Activated CD4-positive, CD25-positive, alpha-beta regulatory T cell treated with anti-CD3 and anti-CD28 coated beads, Interleukin-2, amount 50 U/mL, for 24 hours (primary cell): ENCODE results near the gene HDGFL3.
"Not testable (repeated sequence)": the region's sequence is repeated elsewhere in the genome, so short reads cannot be mapped to it uniquely, and the experiment has no call there.

Experiments used
- ATAC-seq, 2 donors: fragments of 150-1000 bp; cut with Tn5 transposase; one replicate each; pipeline ENCODE4 v1.10.0; 2021; ENCODE audit warnings: mild to moderate bottlenecking in 1 of 2, moderate library complexity in 1 of 2

The HDGFL3 gene

GRCh38 chr15:83207660-83208366 lies at the start of gene HDGFL3:
HDGFL3 (minus strand) TSS chr15:83207823; CDS start chr15:83207414, 409 bp downstream.
- peak in 1 of 2 donors; percentile 32 for ATAC-seq

DNA sequence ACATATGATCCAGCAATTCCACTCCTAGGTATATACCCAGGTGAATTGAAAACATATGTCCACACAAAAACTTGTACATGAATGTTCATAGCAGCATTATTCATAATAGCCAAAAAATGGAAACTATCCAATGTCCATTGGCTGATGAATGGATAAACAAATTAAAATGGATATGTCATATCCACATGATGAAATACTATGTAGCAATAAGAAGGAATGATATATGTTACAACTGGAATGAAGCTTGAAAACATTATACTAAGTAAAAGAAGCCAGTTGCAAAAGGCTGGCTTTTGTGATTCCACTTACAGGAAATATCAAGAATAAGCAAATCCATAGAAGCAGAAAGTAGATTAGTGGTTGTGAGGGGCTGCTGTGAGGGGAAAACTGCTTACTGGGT lies 43.2 kb upstream of the HDGFL3 start:
- no peak for ATAC-seq

GRCh38 chr15:83249030-83249343 lies 41.4 kb upstream of the HDGFL3 start:
- no peak for ATAC-seq

DNA sequence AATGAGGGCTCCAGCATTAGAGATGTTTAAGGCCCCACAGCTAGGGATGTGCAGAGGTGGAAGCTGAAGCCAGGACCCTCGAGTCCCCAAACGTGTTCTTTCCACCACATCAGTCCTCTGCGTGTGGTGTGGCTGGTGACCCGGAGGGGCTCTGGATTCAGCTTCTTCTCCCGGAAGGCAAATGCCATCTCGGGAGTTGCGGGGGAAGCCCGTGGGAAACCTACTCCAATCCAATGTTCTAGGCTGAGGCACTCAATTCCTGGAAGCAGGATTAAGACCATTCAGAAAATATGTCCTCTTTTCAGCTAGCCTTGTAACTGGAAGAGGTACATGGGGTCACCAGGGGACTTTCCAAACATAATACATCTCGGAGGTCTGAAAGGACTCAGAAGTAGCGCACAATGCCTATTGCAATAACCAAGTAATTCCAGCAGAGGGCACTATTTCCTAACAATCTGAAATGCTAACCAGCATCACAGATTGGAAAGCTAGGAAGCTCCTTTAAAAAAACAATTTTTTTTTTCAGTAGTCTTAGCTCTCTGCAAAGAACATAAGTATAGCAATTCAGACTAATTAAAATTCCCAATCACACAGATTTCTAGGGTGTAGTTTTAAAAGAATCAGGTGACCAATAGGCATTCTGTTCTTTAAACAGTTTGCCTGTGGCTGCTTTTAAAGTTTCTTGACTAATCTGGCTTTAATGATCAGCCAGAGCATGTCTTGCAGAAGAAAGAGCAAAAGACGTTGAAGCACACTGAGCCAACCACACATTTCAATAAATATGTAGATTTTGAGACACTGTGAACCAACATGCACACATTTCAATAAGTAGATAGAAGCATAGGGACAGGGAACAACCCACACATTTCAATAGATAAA lies 40.8 kb upstream of the HDGFL3 start:
- no peak for ATAC-seq

DNA sequence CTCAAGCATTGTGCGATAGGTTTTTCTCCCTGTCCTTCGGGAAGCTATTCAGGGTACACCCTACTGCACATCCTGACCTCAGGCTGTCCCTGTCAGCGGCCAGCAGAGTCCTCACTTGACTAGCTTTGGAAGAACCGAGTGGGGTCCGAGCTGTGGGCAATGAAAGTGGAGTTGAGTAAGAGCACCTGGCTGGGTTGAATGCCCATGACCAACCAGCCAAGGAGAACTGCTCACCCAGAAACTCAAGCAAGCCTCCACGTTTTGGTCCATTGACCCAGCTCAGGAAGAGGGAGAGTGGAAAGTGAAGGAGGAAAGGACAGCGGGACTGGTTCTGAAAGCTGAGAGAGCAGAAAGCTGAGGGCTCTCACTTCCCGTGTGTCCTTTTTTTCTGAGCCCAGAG lies 36.0 kb upstream of the HDGFL3 start:
- ATAC-seq = no peak

GRCh38 chr15:83230242-83230641 lies 22.6 kb upstream of the HDGFL3 start:
- ATAC-seq = no peak

DNA sequence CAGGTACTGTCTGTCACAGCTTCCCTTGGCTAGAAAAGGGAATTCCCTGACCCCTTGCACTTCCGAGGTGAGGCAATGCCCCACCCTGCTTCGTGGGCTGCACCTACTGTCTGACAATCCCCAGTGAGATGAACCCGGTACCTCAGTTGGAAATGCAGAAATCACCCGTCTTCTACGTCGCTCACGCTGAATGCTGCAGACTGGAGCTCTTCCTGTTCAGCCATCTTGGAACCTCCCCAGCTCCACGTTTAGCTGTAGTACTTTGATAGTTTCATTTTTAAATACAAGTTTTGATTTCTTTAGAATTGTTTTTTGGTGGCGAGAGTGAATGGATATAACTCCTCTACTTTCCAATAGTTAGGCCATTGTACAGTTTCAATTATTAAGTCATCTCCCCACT lies 17.8 kb upstream of the HDGFL3 start:
- ATAC-seq = no peak

DNA sequence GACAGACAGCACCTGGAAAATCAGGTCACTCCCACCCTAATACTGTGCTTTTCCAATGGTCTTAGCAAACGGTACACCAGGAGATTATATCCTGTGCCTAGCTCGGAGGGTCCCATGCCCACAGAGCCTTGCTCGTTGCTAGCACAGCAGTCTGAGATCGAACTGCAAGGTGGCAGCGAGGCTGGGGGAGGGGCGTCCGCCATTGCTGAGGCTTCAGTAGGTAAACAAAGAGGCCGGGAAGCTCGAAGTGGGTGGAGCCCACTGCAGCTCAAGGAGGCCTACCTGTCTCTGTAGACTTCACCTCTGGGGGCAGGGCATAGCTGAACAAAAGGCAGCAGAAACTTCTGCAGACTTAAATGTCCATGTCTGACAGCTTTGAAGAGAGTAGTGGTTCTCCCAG lies 14.2 kb upstream of the HDGFL3 start:
- not testable (repeated sequence) for ATAC-seq

DNA sequence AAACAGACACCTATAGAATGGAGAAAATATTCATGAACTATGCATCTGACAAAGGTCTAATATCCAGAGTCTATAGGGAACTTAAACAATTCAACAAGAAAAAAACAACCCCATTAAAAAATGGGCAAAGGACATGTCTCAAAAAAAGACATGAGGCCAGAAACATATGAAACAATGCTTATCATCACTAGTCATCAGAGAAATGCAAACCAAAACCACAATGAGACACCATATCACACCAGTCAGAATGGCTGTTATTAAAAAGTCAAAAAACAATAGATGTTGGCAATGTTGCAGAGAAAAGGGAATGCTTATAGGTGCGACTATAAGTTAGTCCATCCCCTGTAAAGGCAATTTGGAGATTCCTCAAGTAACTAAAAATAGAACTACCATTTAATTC lies 11.4 kb upstream of the HDGFL3 start:
- ATAC-seq = no peak

DNA sequence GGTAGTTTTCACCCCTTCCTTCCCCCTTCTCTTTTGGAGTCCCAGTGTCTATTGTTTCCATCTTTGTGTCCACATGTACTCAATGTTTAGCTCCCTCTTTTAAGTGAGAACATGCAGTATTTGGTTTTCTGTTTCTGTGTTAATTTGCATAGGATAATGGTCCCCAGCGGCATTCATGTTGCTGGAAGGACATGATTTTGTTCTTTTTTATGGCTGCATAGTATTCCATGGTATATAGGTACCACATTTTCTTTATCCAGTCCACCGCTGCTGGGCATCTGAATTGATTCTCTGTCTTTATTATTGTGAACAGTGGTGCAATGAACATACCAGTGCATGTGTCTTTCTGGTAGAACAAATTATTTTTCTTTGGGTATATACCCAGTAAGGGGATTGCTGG lies 7.7 kb upstream of the HDGFL3 start:
- no peak for ATAC-seq

GRCh38 chr15:83210619-83211018 lies 3.0 kb upstream of the HDGFL3 start:
- no peak for ATAC-seq

DNA sequence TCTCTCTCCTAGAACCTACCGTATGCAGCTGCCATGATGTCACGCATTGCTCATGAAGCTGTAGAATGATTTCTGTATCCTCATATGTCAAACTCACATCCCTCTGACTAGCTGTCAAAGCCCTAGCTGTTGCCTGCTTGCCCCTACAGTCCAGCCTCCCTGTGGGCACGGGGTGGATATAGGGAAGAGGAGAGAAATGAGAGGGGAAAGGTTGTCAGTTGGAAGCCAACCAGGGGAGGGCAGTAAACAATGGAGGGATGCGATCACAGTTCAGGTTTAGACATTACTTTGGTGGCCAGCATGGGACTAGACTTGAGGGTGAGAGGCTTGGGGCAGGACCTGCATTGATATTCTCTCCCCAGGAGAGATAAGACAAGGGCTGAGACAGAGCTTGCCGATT lies 1.7 kb upstream of the HDGFL3 start:
- no peak for ATAC-seq

DNA sequence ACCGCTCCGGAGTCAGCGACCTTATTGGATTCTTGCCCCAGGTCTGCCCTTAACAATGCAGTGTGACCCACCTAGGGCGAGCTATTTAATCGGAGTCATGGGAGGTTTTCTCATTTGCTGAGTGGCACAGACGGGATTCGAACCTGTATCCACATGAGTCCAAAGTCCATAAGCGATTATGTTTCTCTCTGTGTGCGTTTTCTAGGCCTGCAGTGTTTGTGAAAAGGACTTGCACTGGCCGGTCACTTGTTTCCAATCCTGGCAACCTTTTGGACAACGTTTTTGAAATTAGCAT lies 691 bp upstream of the HDGFL3 start:
- ATAC-seq = no peak

DNA sequence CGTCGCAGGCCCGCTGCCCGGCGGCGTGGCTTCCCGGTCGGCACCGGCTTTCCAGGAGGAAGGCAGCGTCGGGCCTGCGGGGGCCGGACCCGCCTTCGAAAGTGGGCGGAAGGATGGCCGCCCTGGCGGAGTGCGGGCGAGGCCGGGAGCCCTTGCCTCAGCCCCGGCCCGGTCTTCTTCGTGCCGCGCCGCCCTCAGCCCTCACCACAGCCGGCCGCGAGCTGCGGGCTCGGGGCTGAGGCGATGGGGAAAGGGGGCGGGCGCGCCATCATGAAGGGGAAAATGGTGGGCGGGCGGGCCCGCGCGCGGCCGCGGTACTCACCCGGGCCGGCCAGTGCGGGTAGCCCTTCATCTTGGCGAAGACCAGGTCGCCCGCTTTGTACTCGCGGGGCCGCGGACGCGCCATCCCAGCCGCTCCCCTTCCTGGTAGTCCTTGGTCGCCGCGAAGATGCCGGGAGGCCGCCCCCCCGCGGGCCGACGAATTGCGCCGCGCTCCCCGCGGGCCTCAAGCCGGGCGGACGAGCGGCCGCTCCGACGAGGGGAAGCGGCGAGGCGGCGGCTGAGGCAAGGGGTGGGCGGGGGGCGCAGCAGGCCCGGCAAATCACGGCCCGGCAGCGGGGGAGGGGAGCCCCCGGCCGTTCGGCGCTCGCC lies 489 bp downstream of the HDGFL3 start:
- no peak for ATAC-seq

DNA sequence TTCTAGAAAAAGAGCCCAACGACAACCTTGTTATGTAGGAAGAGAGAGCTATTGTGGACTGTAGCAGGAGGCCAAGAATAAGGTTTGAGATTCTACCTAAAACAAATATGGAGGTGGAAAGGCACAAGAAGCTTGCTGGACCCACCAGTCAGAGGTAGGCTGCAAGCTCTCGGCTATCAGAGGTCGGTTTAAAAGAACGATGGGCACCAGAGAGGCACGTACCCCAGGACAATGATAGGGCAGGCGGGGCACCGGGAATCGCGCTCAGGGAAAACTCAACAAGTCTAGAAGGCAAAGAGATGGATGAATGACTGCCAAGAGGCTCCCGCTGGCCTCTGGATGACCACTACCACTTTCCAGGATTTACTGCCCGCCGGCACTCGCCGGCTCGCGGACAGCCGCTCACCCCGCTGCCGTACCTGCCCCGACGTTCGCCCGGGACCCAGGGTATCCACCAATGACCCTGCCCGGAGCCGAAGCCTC lies 1.1 kb downstream of the HDGFL3 start:
- no peak for ATAC-seq

DNA sequence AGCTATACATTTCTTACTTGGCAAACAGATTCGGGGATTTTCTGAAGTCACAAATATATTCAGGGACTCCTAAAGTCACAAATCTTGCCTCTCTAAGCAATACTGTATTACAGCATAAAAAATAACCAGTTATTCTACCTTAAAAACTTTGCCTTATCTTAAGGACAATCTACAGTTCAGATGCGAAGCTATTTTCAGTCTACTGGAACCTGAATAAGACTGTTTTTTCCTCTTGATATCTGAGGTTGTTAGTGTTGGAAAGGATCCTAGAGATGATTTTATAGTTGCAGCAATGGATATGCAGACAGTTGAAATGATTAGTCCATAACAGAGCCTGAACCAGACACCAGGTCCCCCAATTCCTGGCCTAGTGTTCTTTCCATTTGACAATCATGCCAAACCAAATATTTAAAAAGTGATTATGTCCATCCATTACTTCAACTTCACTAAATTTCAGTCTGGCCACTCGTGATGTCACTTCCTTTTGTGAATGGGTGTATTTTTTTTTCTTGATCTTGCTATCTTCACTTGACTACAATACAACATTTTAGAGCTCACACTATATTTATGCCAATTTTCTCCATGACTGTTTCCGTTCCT lies 1.8 kb downstream of the HDGFL3 start:
- no peak for ATAC-seq

DNA sequence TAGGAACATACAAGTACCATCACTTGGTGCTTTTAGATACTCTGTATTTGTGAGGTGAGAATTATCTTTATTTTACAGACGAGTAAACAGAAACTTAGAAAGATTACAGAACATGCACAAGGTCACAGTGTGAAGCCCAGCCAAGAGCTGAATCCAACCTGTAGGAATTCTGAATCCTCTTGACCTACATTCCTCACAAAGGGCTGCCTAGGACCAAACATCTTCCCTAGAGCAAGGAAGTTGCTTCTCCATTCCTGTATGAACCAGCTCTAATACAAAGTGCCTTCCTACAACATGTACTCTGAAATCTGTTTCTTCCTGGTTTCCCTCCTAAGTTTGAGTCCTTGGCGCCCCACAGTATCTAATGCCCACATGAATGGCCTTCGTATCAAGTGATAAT lies 2.9 kb downstream of the HDGFL3 start:
- no peak for ATAC-seq

- ATAC-seq = no peak
Measured at GRCh38 chr15:83203543-83203942, 4.1 kb downstream of the HDGFL3 start.

GRCh38 chr15:83200589-83200988 lies 7.0 kb downstream of the HDGFL3 start:
- no peak for ATAC-seq

DNA sequence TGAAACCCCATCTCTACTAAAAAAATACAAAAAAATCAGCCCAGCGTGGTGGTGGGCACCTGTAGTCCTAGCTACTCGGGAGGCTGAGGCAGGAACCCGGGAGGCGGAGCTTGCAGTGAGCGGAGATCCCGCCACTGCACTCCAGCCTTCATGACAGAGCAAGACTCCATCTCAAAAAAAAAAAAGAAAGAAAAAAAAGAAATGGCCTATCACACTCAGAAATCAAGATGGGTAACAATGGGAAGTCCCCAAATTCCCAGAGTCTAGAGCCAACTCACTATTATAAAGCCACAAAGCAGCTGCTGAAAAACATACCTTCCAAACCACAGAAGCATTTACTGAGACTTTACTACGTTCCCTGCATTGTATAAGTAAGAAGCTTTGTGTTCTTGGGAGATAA lies 7.5 kb downstream of the HDGFL3 start:
- no peak for ATAC-seq

GRCh38 chr15:83199288-83199687 lies 8.3 kb downstream of the HDGFL3 start:
- peak; percentile 77 to 84 for ATAC-seq

GRCh38 chr15:83198476-83198875 lies 9.1 kb downstream of the HDGFL3 start:
- no peak for ATAC-seq

GRCh38 chr15:83194528-83194927 lies 13.1 kb downstream of the HDGFL3 start:
- ATAC-seq = no peak

- ATAC-seq = no peak
Measured at GRCh38 chr15:83193721-83194120, 13.9 kb downstream of the HDGFL3 start.
